ENCODE measurements around the gene UBE2J2.

GRCh38 chr1:1305300-1306069 is 31.8 kb upstream of the UBE2J2 start:
- TF ChIP-seq ZFP30 (CRISPR knock-in tag; IDR thresholded peaks at IDR 0.05) (no peak), TOX (CRISPR knock-in tag; IDR thresholded peaks at IDR 0.05; ENCODE audit: borderline replicate concordance) (no peak), ARNTL (CRISPR knock-in tag; IDR thresholded peaks at IDR 0.05; ENCODE audit: borderline replicate concordance, low read depth) (no peak), PPARA (CRISPR knock-in tag; IDR thresholded peaks at IDR 0.05; ENCODE audit: borderline replicate concordance) (no peak), OSR1 (CRISPR knock-in tag; IDR thresholded peaks at IDR 0.05) (no peak), ZFP3 (CRISPR knock-in tag; IDR thresholded peaks at IDR 0.05) (no peak), RARB (CRISPR knock-in tag; IDR thresholded peaks at IDR 0.05) (no peak)

Measured in SK-N-SH treated with all-trans-retinoic acid at 6 μM for 48 hours (cell line).